Activated CD4-positive, CD25-positive, alpha-beta regulatory T cell treated with anti-CD3 and anti-CD28 coated beads, Interleukin-2, amount 50 U/mL, for 72 hours (primary cell): ENCODE data around the gene HIF3A.
"Not testable (repeated sequence)": the region's sequence is repeated elsewhere in the genome, so short reads cannot be mapped to it uniquely, and the experiment has no call there.

Source experiments
- DNase-seq: peaks from one replicate; pipeline ENCODE4 v3.0.0; 2021

HIF3A gene

DNA sequence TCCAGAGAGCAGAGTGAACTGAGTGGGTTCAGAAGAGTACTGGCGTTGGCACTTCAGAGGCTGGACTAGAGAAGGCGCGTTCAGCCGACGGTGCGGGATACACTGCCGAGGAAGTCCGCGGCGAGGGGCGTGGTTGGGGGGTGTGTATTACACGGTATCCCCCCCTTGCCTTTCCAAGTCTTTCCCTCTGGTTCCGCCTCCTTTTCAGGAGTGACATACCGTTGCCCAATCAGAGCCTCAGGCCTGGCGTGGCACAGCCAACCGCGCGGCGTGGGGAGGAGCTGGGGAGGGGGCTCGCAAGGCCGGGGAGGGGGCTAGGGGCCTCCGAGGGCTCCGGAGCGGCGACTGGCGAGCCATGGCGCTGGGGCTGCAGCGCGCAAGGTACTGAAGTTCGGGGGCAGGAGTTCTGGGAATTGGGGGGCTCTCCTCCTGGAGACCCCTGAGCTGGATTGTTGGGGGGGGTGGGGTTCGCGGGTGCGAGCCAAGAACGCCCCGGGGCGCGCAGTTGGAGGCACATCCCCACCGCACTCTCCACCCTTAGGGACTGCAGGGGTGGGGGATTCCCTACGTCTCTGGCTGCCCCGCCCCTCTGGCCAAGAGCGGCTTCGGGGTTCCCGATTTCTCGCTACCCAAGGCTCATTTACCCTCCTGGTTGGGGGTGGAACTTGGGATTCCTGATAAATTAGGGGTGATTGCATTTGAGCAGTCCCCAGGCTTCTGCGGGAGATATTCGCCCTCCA lies at the start of gene HIF3A:
Gene HIF3A, plus strand, starts transcription at position 321 of the 740 bp plus-strand sequence. Its CDS starts 35 bp downstream, at position 356.
- DNase-seq = no peak

DNA sequence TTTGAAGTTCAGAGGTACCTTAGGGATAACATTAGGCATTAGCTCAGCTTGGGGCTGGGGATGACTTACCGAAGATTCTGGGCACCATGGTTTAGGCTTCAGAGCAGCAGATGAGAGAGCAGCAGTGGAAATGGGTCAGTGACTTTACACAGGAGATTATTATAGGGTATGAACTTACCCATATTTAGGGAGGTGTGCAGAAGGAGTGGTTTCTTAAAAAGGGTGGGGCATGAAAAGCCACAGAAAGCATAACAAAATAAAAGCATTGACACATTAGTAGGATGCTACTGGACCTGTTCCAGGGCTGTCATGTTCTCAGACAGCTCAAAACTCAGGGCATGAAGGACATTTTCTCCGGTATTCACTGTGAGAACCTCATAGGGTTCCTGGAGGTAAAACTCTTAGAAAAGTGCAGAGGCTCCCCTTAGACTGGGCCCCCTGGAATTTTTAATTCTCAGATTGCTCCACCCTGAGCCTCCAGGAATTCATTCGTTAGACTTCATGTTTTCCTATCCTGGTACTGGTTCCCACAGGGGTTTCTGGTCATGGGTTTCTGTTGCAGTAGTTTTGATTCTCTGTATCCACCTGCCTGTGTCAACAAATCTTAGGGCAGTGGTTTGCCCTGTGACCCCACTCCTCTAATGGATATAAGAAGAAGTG lies 46.6 kb upstream of the HIF3A start:
- DNase-seq = no peak

DNA sequence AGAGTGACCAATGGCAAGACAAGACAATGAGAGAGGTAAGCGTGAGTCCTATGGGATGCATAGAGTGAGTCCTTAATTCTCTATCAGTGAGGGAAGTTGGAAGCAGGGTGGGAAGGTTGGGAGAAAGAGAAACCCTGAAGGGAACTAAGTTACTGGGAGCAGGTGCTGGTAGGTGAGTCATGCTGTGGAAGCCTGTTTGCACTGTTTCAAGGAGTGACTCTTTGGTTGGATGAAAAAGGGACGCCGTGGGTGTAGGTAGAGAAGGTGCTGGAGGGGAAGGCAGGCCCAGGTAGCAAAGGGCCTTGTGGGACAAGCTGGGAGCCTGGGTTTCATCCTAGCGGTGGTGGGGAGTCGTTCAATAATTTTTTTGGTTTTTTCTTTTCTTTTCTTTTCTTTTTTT lies 45.4 kb upstream of the HIF3A start:
- DNase-seq = no peak

DNA sequence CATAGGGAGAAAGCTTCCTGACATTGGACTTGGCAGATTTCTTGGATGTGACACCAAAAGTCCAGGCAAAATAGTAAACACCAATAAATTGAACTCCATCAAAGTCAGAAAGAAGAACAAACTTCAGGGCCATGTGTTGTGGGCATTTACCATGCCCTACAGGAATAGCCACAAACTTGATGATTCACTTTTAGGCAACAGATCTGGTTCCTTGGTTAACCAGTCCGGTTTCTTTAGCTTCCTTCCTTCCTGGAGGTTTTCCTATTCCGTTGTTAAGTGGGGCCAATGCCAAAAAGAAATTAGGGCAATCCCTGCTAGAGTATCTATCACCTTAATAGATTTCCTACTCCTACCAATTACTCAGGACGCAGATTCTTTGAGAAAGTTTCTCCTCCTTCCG lies 42.1 kb upstream of the HIF3A start:
- no peak for DNase-seq

DNA sequence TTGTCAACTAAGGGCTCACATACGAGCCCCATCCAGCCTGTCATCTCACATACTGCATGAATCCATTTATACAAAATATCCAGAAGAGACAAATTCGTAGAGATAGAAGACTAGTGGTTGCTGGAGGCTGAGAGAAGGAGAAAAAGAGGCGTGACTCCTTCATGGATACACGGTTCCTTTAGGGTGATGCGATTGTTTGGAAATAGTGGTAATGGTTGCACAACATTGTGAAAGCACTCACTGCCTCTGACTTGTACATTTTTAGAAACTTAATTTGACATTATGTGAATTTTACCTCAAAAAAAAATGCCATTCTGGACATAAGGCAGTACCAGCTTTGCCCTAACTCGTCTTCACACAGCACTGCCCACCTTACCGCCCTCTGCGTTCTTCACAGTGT lies 40.0 kb upstream of the HIF3A start:
- no peak for DNase-seq

DNA sequence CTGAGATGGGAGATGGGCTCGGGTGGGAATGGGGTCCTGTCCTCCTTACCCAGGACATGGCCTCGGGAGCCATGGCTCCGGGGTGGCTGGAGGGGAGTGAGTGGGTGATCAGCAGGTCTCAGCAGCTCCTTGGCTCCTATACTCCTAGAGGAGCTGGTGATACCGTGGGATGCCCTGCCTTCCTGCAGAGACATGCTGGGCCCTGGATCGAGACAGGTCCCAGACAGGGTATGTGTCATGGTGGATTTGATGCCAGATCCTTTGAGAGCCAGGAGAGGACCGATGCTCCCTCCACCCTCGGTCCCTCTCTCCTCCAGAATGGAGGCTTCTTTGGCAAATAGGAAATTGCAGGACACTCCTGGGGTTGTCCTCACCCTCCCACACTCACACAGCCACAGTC lies 35.3 kb upstream of the HIF3A start:
- DNase-seq = not testable (repeated sequence)

DNA sequence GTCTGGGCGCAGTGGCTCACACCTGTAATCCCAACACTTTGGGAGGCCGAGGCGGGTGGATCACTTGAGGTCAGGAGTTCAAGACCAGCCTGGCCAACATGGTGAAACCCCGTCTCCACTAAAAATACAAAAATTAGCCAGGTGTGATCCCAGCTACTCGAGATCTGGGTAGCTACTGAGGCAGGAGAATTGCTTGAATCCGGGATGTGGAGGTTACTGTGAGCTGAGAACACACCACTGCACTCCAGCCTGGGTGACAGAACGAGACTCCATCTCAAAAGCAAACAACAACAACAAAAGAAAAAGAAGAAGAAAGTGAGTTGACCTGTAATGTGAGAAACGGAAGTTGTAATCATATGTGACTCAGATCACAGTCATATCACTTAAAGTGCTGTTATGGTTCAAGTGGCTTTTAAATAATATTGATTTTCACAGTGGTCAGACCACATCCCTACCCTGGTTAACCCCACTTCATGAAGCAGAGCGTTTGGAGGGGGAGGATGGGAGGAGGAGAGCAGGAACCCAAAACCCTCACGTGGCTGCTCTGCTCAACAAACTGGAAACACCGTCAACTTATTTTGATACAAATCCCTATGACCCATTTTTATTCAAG lies 34.1 kb upstream of the HIF3A start:
- DNase-seq = peak; percentile 44

DNA sequence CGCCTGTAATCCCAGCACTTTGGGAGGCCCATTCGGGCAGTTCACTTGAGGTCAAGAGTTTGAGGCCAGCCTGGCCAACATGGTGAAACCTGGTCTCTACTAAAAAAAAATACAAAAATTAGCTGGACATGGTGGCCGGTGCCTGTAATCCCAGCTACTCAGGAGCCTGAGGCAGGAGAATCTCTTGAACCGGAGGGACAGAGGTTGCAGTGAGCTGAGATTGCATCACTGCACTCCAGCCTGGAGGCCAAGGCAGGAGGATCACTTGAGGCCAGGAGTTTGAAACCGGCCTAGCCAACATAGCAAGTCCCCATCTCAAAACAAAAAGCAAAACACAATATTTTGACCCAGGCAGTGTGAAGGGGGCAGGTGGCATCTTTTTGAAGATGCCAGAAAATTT lies 32.0 kb upstream of the HIF3A start:
- DNase-seq = not testable (repeated sequence)

DNA sequence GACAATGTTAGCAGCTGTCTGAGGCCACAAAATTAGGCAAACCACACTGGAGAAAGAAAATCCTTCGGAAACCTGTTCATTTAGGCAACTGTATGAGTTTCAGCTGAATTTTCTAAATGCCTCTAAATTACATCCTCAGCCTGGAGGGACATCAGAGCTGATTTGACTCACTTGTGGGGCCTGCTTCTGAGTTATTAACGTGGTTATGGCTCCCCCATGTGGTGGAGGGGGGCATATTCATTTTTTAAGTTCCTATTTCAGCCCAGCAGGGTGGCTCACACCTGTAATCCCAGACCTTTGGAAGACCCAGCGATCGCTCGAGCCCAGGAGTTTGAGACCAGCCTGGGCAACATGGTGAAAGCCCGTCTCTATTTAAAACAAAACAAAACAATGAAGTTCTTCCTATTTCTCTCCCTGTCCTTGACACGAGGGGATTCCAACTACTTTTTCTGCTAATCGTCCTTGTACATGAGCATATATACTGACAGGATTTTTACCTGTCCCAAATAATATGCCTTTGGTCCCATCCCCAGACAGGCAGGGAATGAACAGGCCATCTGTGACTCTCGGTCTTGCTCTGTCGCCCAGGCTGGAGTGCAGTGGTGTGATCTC lies 31.5 kb upstream of the HIF3A start:
- peak; percentile 69 for DNase-seq

DNA sequence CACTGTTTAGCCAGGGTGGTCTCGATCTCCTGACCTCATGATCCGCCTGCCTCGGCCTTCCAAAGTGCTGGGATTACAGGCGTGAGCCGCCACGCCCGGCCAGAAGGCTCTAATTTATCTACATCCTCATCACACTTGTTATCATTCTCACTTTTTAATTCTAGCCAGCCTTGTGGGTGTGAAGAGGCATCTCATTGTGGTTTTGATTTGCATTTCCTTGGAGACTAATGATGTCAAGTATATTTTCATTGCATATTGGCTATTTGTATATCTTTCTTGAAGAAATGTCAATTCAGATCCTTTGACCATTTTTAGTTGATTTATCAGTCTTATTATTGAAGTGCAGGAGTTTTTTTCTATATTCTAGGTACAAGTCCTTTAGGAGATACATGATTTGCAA lies 27.7 kb upstream of the HIF3A start:
- no peak for DNase-seq

DNA sequence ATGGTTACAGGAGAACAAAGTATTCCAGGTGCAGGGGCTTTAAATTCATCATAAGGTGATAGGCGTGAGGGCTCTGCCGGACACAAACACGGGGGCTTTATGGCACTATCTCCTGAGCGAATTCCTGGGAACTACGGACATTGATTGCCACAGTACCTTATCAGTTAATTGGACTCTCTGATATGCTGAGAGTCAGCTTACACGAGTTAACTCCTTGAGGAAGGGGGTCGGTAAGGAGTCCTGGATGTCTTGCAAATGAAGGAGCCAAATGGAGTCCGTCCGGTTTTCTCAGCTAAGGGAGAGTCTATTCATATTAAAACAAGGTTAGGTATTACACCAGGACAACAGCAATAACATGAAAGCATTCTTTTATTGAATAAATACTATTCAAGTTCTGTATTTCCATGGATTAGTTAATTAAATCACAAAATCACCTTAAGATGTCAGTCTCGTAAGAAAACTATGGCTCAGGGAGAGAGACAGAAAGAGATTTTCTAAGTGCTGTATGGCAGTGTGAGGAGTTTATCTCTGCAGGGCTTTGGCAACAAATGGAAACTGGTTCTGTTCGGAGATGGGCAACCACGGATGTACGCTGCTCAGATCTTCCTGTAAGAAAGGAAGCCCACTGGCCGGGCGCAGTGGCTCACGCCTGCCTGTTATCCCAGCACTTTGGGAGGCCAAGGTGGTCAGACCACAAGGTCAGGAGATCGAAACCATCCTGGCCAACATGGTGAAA lies 26.2 kb upstream of the HIF3A start:
- no peak for DNase-seq

DNA sequence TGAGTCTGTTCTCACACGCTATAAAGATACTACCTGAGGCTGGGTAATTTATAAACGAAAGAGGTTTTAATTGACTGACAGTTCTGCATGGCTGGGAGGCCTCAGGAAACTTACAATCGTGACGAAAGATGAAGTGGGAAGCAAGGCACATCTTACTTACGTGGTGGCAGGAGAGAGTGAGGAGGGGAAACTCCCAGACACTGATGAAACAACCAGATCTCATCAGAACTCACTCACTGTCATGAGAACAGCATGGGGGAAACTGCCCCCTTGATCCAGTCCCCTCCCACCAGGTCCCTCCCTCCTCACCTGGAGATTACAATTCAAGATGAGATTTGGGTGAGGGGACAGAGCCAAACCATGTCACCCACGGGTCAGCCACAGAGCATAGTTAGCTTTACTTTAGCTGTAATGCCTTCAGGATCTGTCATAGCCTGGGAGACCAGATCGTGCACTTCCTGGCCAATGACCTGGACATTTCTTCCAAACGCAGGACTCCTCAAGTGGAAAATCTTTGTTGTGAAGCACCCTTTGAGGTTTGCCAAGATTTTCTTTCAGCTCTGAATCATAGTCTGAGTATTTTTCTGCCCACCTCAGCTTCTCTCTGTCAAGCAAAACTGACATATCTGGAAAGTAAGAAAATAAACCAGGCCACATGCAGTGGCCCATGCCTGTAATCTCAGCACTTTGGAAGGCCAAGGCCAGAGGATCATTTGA lies 25.2 kb upstream of the HIF3A start:
- DNase-seq = no peak

DNA sequence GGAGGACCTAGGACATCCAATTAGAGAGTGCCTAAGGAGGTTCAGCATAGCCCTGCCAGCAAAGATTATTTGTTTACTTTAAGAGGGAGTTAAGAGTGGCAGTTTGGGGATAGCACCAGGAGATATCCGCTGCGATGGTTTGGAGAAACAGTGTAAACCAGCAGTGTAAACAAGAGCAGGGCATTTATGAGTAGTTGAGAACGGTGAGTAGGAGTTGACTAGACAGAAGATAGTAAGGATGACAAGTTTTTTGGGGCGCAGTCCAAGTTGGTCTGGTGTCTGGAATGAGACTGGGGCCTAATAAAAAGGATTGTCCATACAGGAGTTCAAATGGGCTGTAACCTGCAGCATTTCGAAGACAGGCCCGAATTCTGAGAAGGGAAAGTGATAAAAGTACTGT lies 22.9 kb upstream of the HIF3A start:
- not testable (repeated sequence) for DNase-seq

DNA sequence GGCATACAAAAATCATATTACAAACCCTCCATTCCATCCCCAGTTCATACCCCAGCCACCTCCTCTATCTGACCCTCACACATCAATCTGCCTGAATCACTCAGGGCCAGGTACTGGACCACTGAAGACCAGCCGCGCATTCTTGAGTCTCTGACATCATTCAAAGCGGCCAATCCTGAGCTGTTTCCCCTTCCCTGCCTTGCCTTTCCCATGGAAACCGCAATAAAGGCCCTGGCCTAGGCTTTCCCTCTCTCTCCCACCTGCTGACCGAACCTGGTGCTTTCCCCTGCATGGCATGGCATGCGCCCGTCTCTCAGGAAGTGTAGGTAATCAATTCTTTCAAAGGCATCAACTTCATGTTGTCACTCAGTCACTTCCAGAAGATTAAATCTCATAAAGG lies 17.7 kb upstream of the HIF3A start:
- DNase-seq = no peak

DNA sequence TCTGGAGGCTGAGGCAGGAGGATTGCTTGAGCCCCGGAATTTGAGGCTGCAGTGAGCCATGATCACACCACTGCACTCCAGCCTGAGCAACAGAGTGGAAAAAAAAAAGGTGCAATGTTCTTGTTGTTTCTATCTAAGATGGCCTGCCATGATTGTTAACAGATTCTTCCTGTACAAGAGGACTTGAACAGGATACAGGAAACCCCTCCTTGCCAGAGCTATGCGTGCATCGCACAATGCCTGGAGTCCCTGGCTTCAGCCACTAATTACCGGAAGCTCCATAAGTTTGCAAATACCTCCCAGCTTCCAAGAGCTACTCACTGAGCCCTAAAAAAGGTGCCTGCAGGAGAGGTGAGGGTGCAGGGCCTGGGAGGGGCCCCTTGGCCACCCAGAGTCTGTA lies 13.1 kb upstream of the HIF3A start:
- no peak for DNase-seq

DNA sequence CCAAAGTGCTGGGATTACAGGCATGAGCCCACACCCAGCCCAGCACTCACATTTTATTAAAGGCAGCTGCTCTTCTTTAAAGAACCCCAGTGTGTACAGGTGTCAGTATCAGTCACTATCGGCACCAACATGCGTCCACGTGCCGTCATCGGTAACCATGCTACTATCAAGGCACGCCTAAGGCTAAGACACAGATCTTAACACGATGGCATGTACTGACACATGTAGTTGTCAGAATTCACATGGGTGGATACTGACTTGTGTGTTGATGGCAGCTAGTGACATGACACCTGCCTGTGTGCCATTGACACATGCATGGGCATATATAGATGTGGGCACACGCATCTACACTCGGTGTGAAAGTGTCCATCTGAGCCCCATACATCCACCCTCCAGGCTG lies 12.2 kb upstream of the HIF3A start:
- DNase-seq = no peak

DNA sequence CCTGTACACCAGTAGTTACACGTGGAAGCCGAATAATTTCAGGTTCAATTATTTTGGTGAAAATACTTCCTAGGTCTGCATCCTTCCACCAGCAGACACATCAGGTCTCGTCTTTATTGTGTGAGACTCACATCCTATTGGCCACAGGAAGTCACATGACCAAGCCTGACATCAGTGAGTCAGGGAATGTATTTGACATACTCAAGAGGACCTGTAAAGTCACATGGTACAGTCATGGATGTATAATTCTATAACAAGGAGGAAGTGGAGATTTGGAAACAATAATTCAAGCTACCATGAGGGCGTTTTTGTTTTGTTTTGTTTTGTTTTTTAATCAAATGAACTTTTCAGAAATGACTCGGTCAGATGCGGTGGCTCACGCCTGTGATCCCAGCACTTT lies 9.3 kb upstream of the HIF3A start:
- no peak for DNase-seq

DNA sequence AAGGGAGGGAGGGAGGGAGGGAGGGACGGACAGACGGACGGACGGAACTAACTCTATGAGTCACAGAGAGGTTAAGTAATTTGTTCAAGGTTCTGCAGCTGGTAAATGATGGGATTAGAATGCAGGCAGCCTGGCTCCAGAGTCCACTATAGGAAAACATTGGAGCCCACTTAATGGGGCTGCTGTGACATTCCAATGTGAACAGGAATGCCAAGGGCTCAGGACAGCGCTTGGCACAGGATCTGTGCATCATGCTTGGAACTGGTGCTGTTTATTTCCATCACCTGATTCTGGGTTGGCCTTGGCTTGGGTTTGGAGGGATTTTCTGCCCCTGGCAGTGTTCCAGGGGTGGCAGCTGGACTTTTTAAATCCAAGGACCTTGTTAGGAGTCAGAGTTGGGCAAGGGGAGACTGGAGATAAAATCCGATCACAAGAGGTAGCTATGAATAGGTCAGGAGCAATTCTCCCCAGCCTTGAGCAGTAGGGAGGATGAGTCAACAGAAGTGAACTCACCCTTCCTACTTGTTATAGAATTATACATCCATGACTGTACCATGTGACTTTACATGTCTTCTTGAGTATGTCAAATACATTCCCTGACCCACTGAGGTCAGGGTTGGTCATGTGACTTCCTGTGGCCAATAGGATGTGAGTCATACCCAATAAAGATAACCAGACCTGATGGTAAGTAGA lies 7.8 kb upstream of the HIF3A start:
- no peak for DNase-seq

DNA sequence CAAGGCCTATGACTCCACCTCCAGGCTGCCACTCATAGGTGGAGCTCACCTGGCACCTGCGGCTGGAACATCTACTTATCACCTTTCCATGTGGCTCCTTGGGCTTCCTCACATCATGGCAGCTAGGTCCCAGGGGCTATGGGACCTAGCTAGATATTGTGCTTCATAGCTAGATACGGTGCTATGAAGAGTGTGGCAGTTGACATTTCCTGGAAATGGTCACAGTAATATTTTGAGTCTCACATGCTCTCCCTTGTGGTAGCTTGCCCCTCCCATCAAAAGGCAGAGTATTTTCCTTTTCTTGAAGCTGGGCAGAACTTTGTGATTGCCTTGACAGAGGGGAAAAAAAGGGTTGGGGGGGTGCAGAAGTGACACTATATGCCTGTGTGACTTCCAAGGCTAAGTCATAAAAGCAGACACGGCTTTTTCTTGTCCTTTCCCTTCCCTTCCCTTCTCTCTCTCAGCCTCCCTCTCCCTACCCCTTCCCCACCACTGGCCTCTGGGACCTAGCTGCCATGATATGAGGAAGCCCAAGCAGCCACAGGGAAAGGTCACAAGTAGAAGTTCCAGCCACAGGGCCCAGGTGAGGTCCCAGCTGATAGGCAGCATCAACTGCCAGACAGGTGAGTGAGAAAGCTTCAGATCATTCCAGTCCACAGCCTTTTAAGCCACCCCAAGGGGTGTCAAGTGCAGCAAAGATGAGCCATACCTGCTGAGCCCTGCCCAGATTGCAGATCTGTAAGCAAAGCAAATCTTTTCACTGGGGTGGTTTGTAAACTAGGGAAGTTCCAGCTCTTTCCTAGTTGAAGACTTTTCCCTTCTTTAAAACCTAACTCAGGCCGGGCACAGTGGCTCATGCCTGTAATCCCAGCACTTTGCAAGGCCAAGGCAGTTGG lies 6.9 kb upstream of the HIF3A start:
- DNase-seq = no peak

DNA sequence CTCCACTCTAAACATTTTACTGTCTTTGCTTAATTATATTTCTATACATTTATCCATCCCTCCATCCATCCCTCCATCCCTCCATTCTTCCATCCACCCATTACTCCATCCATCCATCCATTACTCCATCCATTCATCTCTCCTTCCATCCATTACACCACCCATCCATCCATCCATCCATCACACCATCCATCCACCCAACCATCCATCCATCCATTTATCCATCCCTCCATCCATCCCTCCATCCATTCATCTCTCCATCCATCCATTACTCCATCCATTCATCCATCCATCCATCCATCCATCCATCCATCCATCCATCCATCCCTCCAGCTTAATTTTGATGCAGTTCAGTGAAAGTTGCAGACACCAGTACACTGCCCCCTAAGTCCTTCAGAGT lies 5.0 kb upstream of the HIF3A start:
- DNase-seq = no peak

DNA sequence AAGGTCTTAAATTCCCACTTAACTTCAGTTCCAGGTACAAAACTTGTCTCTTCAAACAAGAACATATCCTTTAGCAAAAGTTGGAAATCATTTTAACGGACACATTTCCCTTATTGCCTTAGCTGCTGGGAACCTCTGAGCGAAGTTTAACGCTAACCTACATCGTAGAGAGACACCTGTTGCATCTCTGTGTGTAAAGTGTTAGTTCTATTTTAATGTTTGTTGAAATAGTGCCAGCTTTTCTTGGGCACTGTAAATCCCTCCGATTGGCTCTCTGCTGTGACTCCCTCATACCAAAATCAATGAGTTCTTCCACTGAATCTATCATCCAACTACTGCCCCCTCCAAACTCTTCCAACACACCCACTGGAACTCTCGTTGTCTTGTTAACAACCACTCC lies 2.3 kb upstream of the HIF3A start:
- DNase-seq = no peak
